H1 (cell line): ENCODE measurements around the gene GFY. TPM values are rescaled to one million over a fixed set of nuclear protein-coding genes. Genes with fewer than 3 reads are reported as not detected.
A peak's percentile ranks its signal among the peaks of the same experiment; 100 is the strongest.

Source experiments
- CTCF ChIA-PET: fragments of 300-600 bp; sonication (Branson Sonifier 250); formaldehyde crosslinking; loops from one replicate; lab custom pipeline; 2021; ENCODE audit not compliant: partially characterized antibody; lab: Charles Lee
- POLR2A ChIA-PET: fragments of 300-600 bp; sonication (Branson Sonifier 250); formaldehyde crosslinking; loops from one replicate; lab custom pipeline; 2021; ENCODE audit warnings: inconsistent platforms; ENCODE audit not compliant: partially characterized antibody; lab: Charles Lee
- DNase-seq, 2 experiments: peaks; one replicate each; pipeline versions ENCODE4 v3.0.0 to v3.0.0-alpha.2; 2010 to 2022; ENCODE audit warnings: low spot score in 2 of 2, low read depth in 1 of 2, mixed read lengths in 1 of 2
- FAIRE-seq: peaks from 2 replicates; lab custom pipeline; 2011; peaks lifted over from hg19 to GRCh38; lab: Jason Lieb, UNC
- H2AFZ ChIP-seq: 2 replicates; pipeline ENCODE4 v1.8.1; 2012; ENCODE audit warnings: low read length, inconsistent platforms
- H2AK5ac ChIP-seq: 2 replicates; pipeline ENCODE4 v1.6.1; 2013; ENCODE audit warnings: low read depth, low read length
- H2BK120ac ChIP-seq: replicated peaks from 2 replicates; pipeline ENCODE3; 2013; ENCODE audit warnings: low read depth, low read length, inconsistent platforms
- H2BK12ac ChIP-seq: 2 replicates; pipeline ENCODE4 v1.6.1; 2013; ENCODE audit warnings: low read depth, low read length
- H2BK15ac ChIP-seq: 2 replicates; pipeline ENCODE4 v1.6.1; 2013; ENCODE audit warnings: low read length
- H2BK20ac ChIP-seq: 2 replicates; pipeline ENCODE4 v1.6.1; 2013; ENCODE audit warnings: low read length
- H2BK5ac ChIP-seq: 2 replicates; pipeline ENCODE4 v1.6.1; 2013; ENCODE audit warnings: low read depth, low read length
- H3K14ac ChIP-seq: 2 replicates; pipeline ENCODE4 v1.6.1; 2013; ENCODE audit warnings: inconsistent platforms; ENCODE audit not compliant: insufficient read length
- H3K18ac ChIP-seq: 2 replicates; pipeline ENCODE4 v1.6.1; 2013; ENCODE audit warnings: low read length; ENCODE audit errors: extremely low read depth
- H3K23ac ChIP-seq: 2 replicates; pipeline ENCODE4 v1.6.1; 2013; ENCODE audit warnings: inconsistent platforms; ENCODE audit not compliant: insufficient read length
- H3K23me2 ChIP-seq: 2 replicates; pipeline ENCODE4 v1.6.1; 2013; ENCODE audit warnings: low read depth, low read length
- H3K27ac ChIP-seq: 2 replicates; pipeline ENCODE4 v1.6.1; 2011; ENCODE audit warnings: low read depth, low read length, inconsistent platforms
- H3K27me3 ChIP-seq, 4 experiments: replicated peaks in 1 of 4; 1 replicate in 1 of 4; 2 replicates in 3 of 4; pipeline versions ENCODE4 v1.6.1 to v1.8.1; 2011 to 2013; ENCODE audit warnings: low read length in 3 of 4, mild to moderate bottlenecking in 3 of 4, inconsistent platforms in 2 of 4, mixed read lengths in 2 of 4, moderate library complexity in 1 of 4; ENCODE audit not compliant: control insufficient read depth in 3 of 4, insufficient read depth in 3 of 4; ENCODE audit errors: extremely low read depth in 1 of 4
- H3K36me3 ChIP-seq, 4 experiments: 2 replicates each; pipeline versions ENCODE4 v1.6.1 to v1.8.1; 2011 to 2013; ENCODE audit warnings: mild to moderate bottlenecking in 4 of 4, low read length in 3 of 4, moderate library complexity in 2 of 4, control low read depth in 1 of 4, inconsistent platforms in 1 of 4; ENCODE audit not compliant: insufficient read depth in 4 of 4, control insufficient read depth in 2 of 4
- H3K4ac ChIP-seq: replicated peaks from 2 replicates; pipeline ENCODE3; 2013; ENCODE audit warnings: low read length, low read depth, mixed read lengths, inconsistent platforms; ENCODE audit not compliant: insufficient read length
- H3K4me1 ChIP-seq, 4 experiments: replicated peaks in 1 of 4; 1 replicate in 1 of 4; 2 replicates in 3 of 4; pipeline versions ENCODE4 v1.6.1 to v1.8.1; 2011 to 2013; ENCODE audit warnings: low read length in 3 of 4, inconsistent platforms in 2 of 4, mixed read lengths in 1 of 4; ENCODE audit not compliant: insufficient read depth in 4 of 4, control insufficient read depth in 3 of 4
- H3K4me2 ChIP-seq, 2 experiments: 2 replicates each; pipeline versions ENCODE4 v1.6.1 to v1.8.1; 2011 to 2013; ENCODE audit warnings: low read depth in 2 of 2, low read length in 2 of 2, control low read depth in 1 of 2, inconsistent platforms in 1 of 2, mild to moderate bottlenecking in 1 of 2; ENCODE audit not compliant: insufficient read depth in 1 of 2
- H3K4me3 ChIP-seq, 4 experiments: fragments of 200-600, 300-600 bp in 1 of 4; sonication (generic), shearing (Covaris generic), sonication (Bioruptor Twin) in 1 of 4; 2 replicates each; pipeline versions ENCODE4 v1.5.1 to v1.8.1; 2011 to 2016; ENCODE audit warnings: low read length in 4 of 4, low read depth in 3 of 4, control low read depth in 2 of 4, inconsistent platforms in 2 of 4, mild to moderate bottlenecking in 2 of 4, mixed read lengths in 1 of 4, moderate library complexity in 1 of 4; ENCODE audit not compliant: insufficient read depth in 2 of 4; ENCODE audit errors: extremely low read depth in 1 of 4
- H3K56ac ChIP-seq: replicated peaks from 2 replicates; pipeline ENCODE3; 2013; ENCODE audit warnings: low read depth, mild to moderate bottlenecking, mixed read lengths, low read length, inconsistent platforms; ENCODE audit not compliant: insufficient read length
- H3K79me1 ChIP-seq: 2 replicates; pipeline ENCODE4 v1.6.1; 2013; ENCODE audit warnings: low read depth, low read length, control low read depth
- H3K79me2 ChIP-seq, 2 experiments: 2 replicates each; pipeline versions ENCODE4 v1.6.1 to v1.8.1; 2012 to 2013; ENCODE audit warnings: low read length in 2 of 2, mild to moderate bottlenecking in 2 of 2, inconsistent platforms in 1 of 2; ENCODE audit not compliant: insufficient read depth in 2 of 2, control insufficient read depth in 1 of 2
- H3K9ac ChIP-seq, 4 experiments: replicated peaks in 1 of 4; 1 replicate in 1 of 4; 2 replicates in 3 of 4; pipeline versions ENCODE4 v1.6.1 to v1.8.1; 2011 to 2013; ENCODE audit warnings: low read depth in 3 of 4, low read length in 3 of 4, control low read depth in 2 of 4, mild to moderate bottlenecking in 2 of 4, moderate library complexity in 2 of 4, inconsistent platforms in 1 of 4; ENCODE audit errors: extremely low read depth in 1 of 4
- H3K9me3 ChIP-seq, 2 experiments: 2 replicates each; pipeline versions ENCODE4 v1.6.1 to v1.8.1; 2012 to 2013; ENCODE audit warnings: mild to moderate bottlenecking in 2 of 2, moderate library complexity in 2 of 2, control low read depth in 1 of 2, inconsistent platforms in 1 of 2, low read depth in 1 of 2, low read length in 1 of 2, mixed read lengths in 1 of 2; ENCODE audit not compliant: insufficient read depth in 2 of 2
- H4K20me1 ChIP-seq, 2 experiments: replicated peaks in 1 of 2; 2 replicates each; pipeline versions ENCODE3 to v1.8.1; 2011 to 2013; ENCODE audit warnings: inconsistent platforms in 2 of 2, low read length in 2 of 2, mild to moderate bottlenecking in 1 of 2; ENCODE audit not compliant: insufficient read depth in 2 of 2, control insufficient read depth in 1 of 2
- H4K5ac ChIP-seq: 2 replicates; pipeline ENCODE4 v1.6.1; 2013; ENCODE audit warnings: low read length, low read depth, mixed read lengths, inconsistent platforms; ENCODE audit not compliant: insufficient read length
- H4K8ac ChIP-seq: 2 replicates; pipeline ENCODE4 v1.8.0; 2013; ENCODE audit warnings: mild to moderate bottlenecking, moderate library complexity, low read length, inconsistent platforms; ENCODE audit not compliant: insufficient read depth; ENCODE audit errors: extremely low read depth
- H4K91ac ChIP-seq: replicated peaks from 2 replicates; pipeline ENCODE3; 2013; ENCODE audit warnings: low read length, mixed read lengths, inconsistent platforms; ENCODE audit not compliant: insufficient read length
- BCL11A ChIP-seq, 2 experiments: IDR thresholded peaks; one replicate each; pipeline ENCODE4 v1.6.1; 2011; ENCODE audit warnings: low read depth in 2 of 2, low read length in 2 of 2, mild to moderate bottlenecking in 2 of 2
- CBX5 ChIP-seq: fragments of 300-800, 300-1000 bp; sonication (generic); IDR thresholded peaks from 2 replicates; pipeline ENCODE4 v1.7.1; 2016; ENCODE audit warnings: antibody characterized with exemption, low read length, low read depth
- NANOG ChIP-seq: IDR thresholded peaks from 2 replicates; pipeline ENCODE4 v1.6.1; 2011; ENCODE audit warnings: low read length, low read depth, mild to moderate bottlenecking, inconsistent platforms; ENCODE audit not compliant: insufficient read depth, poor library complexity, severe bottlenecking
- PHF8 ChIP-seq: fragments of 200-600 bp; sonication (generic); conservative IDR thresholded peaks from 2 replicates; pipeline ENCODE4 v1.7.1; 2012; ENCODE audit warnings: low read depth, mild to moderate bottlenecking, inconsistent platforms, low read length, moderate library complexity
- POLR2A ChIP-seq, 2 experiments: IDR thresholded peaks; 1 replicate in 1 of 2; 2 replicates in 1 of 2; pipeline ENCODE4 v1.6.1; 2011; ENCODE audit warnings: low read depth in 2 of 2, low read length in 2 of 2, mild to moderate bottlenecking in 2 of 2; ENCODE audit errors: control extremely low read depth in 1 of 2
- POU5F1 ChIP-seq: IDR thresholded peaks from 2 replicates; pipeline ENCODE4 v1.6.1; 2011; ENCODE audit warnings: low read depth, mild to moderate bottlenecking, low read length, moderate library complexity
- TCF12 ChIP-seq: IDR thresholded peaks from 2 replicates; pipeline ENCODE4 v1.6.1; 2011; ENCODE audit warnings: low read depth, mild to moderate bottlenecking, low read length
- WGBS, 2 experiments: shearing (Covaris generic) in 1 of 2; methylation state at CpG; one replicate each; pipeline versions ENCODE4 v1.1.6 to v1.1.7; 2013 to 2015; ENCODE audit warnings: low lambda C conversion rate in 2 of 2, mixed read lengths in 2 of 2, inconsistent platforms in 1 of 2, low coverage in 1 of 2, missing lambda C conversion rate in 1 of 2; ENCODE audit not compliant: insufficient replicate concordance in 2 of 2, insufficient coverage in 1 of 2, insufficient read length in 1 of 2; ENCODE audit errors: extremely low coverage in 1 of 2, missing lambda C conversion rate in 1 of 2; 5-methylcytosine and 5-hydroxymethylcytosine counted together
- polyA plus RNA-seq, 7 experiments: library from polyadenylated mRNA; depleted of rRNA in 3 of 7; stranded (reverse) in 5 of 7; unstranded in 2 of 7; fragments of >200 nt in 5 of 7; fragments of 200-250 nt in 2 of 7; gene quantifications; 1 replicate in 5 of 7; 2 replicates in 1 of 7; 4 replicates in 1 of 7; pipeline versions ENCODE4 v1.2.1 to v1.2.3, GENCODE V29; 2011 to 2013; ENCODE audit warnings: missing spikeins in 2 of 7, mixed read lengths in 2 of 7
- total RNA-seq: library from RNA; stranded (reverse); fragmentation: NEBNext Ultra II Directional; extraction: Animal tissue kit (Norgen Biotek cat#: 25700); gene quantifications from 2 replicates; pipeline ENCODE4 v1.2.1, GENCODE V29; 2021

The GFY gene
- total and polyA plus RNA-seq, 2 of the 8 experiments (the other 6 are each of a cell fraction or from before 2014, with no cell fraction given) = 0.68 to 0.93 TPM

- H3K79me2 ChIP-seq = no peaks in the 10 kb centered on the region
- FAIRE-seq (no peak), DNase-seq (no peak)
- no peak overlapping the region for H3K23ac ChIP-seq
- H4K5ac ChIP-seq = no peak overlapping the region
- no peak overlapping the region for H3K9ac ChIP-seq
- no peak overlapping the region for H3K18ac ChIP-seq
- no peak overlapping the region for H2AFZ ChIP-seq
- H3K4me3 ChIP-seq = no peak overlapping the region
- no peaks in the 10 kb centered on the region for H3K79me1 ChIP-seq
- peaks cover 0 to 2% of the 10 kb centered on the region in 2 experiments; a peak in 1 of 4 replicates for H3K9me3 ChIP-seq
- H3K36me3 ChIP-seq = no peaks in the 10 kb centered on the region
- no peak overlapping the region for H2BK20ac ChIP-seq
- H3K23me2 ChIP-seq = peaks cover 18% of the 10 kb centered on the region
- H2BK12ac ChIP-seq = 0 out of 2 replicates have a peak overlapping the region, but pooled peaks have one; percentile 98
- H3K27me3 ChIP-seq = peaks cover 5 to 34% (median 30%) of the 10 kb centered on the region in 4 experiments; a peak in 6 of 7 replicates
- CTCF ChIA-PET = interaction anchor here (0.6 to 3.7 kb wide), 7 partner anchors 9 to 464 kb away, joined by 3 to 13 read pairs (median 4); partner anchors contain the start of gene KASH5
- peak overlapping the region; percentile 27; the same call in 1 of the 2 replicates for H2BK5ac ChIP-seq
- H4K20me1 ChIP-seq = no peaks in the 10 kb centered on the region
- H3K14ac ChIP-seq = no peak overlapping the region
- no peak overlapping the region for H3K4ac ChIP-seq
- WGBS, 2 experiments = 86% methylated on average over 29 of the region's 29 CpGs; no CpG with 5 or more reads in 1 of the 2 experiments
- no peak overlapping the region for H3K27ac ChIP-seq
- H2BK15ac ChIP-seq = peak overlapping the region; percentile 98; the same call in 1 of the 2 replicates
- peak overlapping the region; percentile 89; the same call in 1 of the 2 replicates for H2AK5ac ChIP-seq
- no peak overlapping the region; a peak in 1 of 4 replicates for H3K4me2 ChIP-seq
- no peak overlapping the region for H3K56ac ChIP-seq
- POLR2A ChIA-PET = interaction anchor here (0.9 to 2.2 kb wide), 3 partner anchors 9 to 44 kb away, joined by 3 to 6 read pairs (median 4); partner anchors contain the start of gene SLC17A7
- H4K8ac ChIP-seq = no peak overlapping the region
- H2BK120ac ChIP-seq = no peak overlapping the region
- no peak overlapping the region for H4K91ac ChIP-seq
- TF ChIP-seq POU5F1 = no peak
- no peak for TF ChIP-seq CBX5
- no peak for TF ChIP-seq NANOG
- no peak for TF ChIP-seq POLR2A (IDR thresholded peaks at IDR 0.05; ENCODE audit: control extremely low read depth in 1 of 2, low read depth in 2 of 2, low read length in 2 of 2)
- no peak for TF ChIP-seq BCL11A (IDR thresholded peaks at IDR 0.05; ENCODE audit: low read depth in 2 of 2, low read length in 2 of 2)
- no peak for TF ChIP-seq PHF8
- TF ChIP-seq TCF12 = no peak
- peaks cover 0 to 32% (median 25%) of the 10 kb centered on the region in 4 experiments; a peak in 6 of 7 replicates for H3K4me1 ChIP-seq
Observed at GRCh38 chr19:49431330-49431749, 6.2 kb downstream of the GFY start.
